GM21717 (cell line): ENCODE measurements around the gene FCHO2.

Source experiments
- ATAC-seq: cut with Tn5 transposase; IDR thresholded peaks from one replicate; pipeline ENCODE4 v1.9.1; 2021; ENCODE audit warnings: mild to moderate bottlenecking, moderate library complexity; ENCODE audit not compliant: unreplicated experiment

Gene FCHO2

GRCh38 chr5:73106335-73106734 lies 150.5 kb downstream of the FCHO2 start:
- no peak for ATAC-seq

GRCh38 chr5:73110190-73110589 lies 154.3 kb downstream of the FCHO2 start:
- no peak for ATAC-seq

DNA sequence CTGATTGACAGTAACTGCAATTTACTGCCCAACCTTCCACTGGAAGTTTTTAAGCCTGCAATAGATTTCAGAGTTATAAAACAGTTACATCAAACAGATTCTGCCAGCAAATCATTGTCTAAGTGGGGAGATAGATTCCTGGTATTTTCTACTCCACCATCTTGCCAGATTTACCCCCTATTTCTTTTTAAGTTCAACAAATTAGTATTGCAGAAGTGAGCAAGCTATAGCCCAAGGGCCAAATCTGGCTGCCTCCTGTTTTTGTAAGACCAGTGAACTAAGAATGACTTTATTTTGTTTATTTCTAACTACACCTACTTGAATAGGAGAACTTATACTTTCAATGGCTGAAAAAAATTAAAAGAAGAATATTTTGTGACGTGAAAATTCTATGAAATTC lies 155.7 kb downstream of the FCHO2 start:
- no peak for ATAC-seq

DNA sequence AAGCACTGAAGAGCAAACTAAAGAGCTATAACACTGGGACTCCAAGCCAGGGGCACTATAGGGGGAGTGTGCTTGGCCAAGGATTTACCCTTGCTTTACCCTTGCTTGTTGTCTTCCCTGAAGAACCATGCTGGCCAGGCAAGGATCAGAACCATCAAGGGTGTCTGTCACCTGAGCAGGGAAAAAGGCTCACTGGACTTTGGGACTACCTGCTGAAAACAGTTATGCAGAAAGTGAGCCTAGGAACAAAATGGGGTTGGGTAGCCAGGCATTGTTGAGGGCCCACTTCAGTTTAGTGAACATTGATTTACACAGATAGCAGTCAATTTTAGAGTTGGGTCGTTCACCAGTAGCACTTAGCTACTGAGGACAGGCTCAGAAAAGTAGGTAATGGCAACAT lies 156.5 kb downstream of the FCHO2 start:
- ATAC-seq: no peak

GRCh38 chr5:73114044-73114688 lies 158.3 kb downstream of the FCHO2 start:
- no peak for ATAC-seq

- ATAC-seq: no peak
These were observed 159.7 kb downstream of the FCHO2 start for GRCh38 chr5:73115399-73116051.

- ATAC-seq: no peak
These were observed 160.7 kb downstream of the FCHO2 start for GRCh38 chr5:73116506-73116905.

DNA sequence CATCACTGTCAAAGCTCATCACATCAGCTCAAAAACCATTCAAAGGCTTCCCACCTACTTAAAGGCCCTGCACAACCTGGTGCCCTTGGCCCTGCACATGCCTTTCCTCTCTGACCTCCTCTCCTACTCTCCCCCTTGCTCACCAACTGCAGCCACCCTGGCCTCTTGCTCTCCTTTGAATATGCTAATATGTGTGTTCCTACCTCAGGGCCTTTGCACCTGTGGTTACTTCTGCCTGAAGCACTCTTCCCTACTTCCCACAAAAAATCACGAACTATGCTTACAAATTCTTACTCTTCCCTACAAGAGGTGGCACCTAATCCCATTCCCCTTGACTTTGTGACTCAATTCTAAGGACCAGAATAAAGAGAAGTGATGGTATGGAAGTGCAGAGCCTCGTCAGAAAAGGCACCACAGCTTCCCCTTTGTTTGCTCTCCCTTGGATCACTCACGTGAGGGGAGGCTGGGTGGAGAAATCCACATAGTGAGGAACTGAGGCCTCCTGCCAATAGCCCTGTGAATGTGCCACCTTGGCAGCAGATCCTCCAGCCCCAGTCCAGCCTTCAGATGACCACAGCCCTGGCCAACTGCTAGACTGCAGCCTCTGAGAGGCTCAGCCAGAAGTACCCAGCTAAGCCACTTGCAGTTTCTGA lies 161.4 kb downstream of the FCHO2 start:
- no peak for ATAC-seq

DNA sequence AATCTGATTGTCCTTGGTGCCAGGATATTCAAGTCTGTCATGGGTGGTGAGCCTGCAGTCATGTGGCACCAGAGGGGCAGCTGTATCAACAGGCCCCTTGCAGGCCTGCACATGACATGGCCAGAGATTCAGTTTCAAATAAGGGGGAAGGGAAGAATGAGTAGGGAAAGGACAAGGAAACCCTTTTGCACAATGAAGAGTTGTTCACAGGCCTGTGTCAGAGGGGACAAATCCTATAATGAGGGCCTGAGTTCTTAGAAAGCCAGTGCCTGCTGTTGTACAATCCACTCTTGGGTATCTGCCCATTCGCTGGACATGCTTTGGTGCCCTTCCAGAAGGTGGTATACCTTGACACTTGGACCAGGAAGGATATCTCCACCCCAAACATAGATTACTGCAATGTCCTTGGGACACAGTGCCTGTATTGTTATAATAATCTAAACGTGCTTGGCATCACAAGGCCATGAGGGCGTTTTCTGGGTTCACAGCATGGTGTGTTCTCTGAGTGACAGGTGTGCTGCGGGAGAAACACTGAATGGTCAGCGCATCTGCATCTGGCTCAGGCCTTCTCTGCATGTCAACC lies 162.6 kb downstream of the FCHO2 start:
- ATAC-seq: no peak

DNA sequence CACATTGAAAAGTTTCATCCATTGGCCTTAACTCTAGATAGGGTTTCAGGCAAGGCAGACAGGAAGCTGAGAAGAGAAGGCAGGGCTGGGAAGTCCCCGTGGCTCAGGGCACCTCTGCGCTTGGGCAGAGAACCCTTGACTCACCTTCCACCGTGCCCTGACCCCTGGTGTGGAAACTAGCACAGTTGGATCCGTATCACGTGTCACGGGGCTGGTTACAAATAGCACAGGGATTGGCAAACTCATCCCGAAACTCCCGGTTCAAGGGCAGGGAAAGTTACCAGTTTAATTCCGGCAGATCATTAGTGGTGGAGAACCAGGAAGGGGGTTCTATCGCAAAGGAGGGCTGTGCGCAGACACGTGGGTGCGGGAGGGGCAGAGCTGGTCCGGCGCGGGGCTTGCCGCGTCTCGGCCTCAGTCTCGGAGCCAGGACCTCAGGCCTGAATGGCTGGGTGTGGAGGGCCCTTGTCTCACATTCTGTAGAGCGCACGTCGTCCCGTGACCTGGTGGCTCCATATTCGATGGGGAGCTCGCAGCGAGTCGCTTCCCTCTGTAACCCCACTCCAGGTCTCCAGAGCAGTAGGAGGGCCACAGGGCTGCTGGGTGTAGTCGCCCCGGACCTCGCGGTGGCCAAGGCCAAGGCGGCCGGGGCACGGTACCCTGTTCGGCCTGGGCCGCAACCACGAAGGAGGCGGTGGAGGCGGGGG lies 163.8 kb downstream of the FCHO2 start:
- no peak for ATAC-seq

DNA sequence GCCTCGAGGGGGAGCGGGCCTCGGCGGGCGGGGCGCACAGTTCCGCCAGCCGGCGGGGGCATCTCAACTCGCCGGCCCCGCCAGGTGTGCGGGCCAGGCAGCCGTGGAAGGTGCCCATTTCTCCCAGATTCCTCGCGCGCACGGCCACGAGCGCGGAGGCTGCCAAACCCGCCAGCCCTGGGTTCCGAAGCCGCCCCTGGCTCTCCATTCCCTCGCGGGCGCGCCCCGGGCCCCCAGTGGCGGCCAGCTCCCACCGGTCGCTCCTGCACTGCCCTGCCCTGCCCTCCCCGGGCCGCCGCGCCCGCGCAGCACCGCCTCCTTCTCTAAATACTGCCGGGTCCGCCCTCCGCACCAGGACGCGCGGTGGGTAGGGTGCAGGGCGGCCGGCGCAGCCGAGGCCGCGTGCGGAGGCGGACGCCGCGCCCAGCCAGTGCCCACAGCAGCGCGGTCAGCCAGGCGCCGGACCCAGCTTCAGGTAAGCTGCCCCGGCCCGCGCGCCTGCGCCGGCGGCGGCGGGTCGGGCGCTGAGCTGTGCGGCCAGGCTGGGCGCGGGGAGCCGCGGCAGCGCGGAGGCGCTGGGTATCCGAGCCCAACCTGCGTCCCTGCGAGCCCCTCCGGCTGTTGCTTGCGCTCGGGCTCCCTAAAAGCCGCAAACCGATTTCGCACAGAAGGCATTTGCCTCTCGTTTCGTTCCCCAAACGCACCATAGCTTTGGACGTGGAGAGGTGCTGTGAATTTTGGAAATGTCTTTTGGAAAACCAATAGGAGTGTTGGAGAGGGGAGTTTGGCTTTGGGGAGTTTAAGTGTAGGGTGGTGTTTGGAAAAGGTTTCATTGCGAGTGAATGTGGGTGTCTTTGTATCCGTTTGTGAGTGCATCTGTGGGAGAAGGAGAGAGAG lies 164.6 kb downstream of the FCHO2 start, which contains the start of gene TMEM171:
TMEM171 (plus strand) TSS at position 354 of the 897 bp plus-strand sequence. CDS start 2,799 bp downstream, outside the sequence.
- ATAC-seq: no peak

GRCh38 chr5:73121119-73121463 lies 165.2 kb downstream of the FCHO2 start:
- ATAC-seq: no peak

DNA sequence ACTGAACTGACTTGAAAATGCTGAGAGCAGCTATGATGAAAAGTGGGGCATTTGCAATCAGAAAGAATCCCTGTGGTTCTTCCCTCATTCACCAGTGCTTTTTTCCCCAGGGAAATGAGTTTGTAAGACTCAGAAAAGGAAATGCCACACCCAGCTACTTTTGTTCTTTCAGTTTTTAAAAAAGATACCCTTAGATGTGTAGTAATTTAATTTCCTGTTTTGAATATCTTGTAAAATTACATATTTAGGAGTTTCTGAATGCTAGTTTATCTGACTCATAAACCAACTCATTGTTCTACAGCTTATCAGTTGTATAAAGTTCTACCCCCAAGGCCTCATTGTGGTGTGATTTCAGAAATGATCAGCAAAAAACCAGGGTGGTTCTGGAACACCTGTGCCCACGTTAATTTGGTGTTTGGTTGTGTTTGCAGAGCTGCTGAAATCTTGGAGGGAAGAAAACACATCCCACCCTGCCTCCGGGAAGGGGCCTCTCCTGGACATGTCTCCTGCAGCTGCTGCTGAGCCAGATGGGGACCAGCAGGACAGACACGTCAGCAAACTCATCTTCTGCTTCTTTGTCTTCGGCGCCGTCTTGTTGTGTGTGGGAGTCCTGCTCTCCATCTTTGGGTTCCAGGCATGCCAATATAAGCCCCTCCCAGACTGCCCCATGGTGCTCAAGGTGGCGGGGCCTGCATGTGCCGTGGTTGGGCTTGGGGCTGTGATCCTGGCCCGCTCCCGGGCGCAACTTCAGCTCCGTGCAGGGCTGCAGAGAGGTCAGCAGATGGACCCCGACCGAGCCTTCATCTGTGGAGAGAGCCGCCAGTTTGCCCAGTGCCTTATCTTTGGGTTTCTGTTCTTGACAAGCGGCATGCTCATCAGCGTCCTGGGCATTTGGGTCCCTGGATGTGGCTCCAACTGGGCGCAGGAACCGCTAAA lies 167.3 kb downstream of the FCHO2 start:
- no peak for ATAC-seq

DNA sequence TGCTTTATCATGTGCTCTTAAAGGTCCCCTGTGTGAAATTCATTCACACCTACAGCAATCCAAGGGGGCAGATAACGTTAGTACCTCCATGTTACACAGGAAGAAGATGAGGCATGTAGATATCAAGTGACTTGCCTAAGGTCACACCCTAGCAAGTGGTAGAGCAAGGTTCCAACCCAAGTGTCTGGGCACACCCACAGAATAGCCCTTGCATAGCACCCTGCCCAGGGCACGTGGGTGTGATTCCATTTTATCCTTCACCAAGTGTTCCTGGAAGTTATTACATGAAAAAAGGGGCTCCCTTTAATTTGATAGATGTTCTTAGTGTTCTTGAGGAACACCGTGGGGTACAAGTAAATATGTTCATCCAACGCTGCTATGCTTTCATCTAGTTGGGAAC lies 169.4 kb downstream of the FCHO2 start:
- no peak for ATAC-seq

- no peak for ATAC-seq
These were observed 170.5 kb downstream of the FCHO2 start for GRCh38 chr5:73126381-73126780.

DNA sequence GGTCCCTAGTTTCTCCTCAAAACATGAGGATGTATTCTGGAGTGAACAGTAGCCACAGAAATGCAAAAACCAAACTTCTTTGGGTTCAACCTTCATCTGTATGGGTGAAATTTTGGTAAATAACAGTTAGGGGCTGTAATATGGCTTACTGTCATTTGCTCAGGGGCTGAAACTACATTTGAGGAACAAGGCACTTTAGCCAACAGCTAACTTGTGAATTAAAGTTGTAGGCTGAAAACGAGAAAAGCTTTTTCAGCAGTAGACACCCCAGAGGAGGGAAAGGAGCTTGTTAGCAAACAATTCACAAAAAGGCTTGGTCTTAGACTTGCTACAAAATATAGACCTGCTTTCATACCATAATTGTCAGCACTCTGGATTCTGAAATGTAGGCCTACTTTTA lies 171.1 kb downstream of the FCHO2 start:
- ATAC-seq: no peak

- no peak for ATAC-seq
These were observed 173.3 kb downstream of the FCHO2 start for GRCh38 chr5:73129143-73129542.

DNA sequence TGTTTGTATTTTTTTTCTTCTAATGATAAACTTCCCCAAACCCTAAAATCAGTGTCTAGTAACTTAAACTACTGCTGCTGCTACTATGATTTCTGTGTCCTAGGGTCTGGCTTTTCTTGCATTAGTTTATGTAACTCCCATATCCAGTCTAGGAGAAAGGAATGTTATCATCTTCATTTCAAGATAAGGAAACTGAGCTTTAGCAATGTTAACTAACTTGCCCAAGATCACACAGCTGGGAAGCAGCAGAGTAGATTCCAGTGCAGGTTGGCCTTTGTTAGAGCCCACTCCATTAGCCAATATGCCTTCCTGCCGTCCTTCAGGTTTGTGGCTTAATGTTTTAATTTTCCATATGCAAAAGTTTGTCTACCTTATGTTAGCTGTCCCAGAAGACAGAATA lies 175.0 kb downstream of the FCHO2 start:
- no peak for ATAC-seq

- no peak for ATAC-seq
These were observed 176.0 kb downstream of the FCHO2 start for GRCh38 chr5:73131711-73132425.
